BLaER1 treated with 17β-estradiol and CSF1 and Interleukin-3, amounts not matched to agents 10 nM and 100 nM (cell line): ENCODE measurements around the gene PDE11A.

Experiments used
- H3K27ac ChIP-seq, 11 experiments: shearing (Covaris generic); formaldehyde crosslinking; 2 replicates each; pipeline ENCODE4 v1.8.1; 2022
- H3K27me3 ChIP-seq, 11 experiments: shearing (Covaris generic); formaldehyde crosslinking; 2 replicates each; pipeline ENCODE4 v1.8.1; 2022
- H3K36me3 ChIP-seq, 11 experiments: shearing (Covaris generic); formaldehyde crosslinking; 2 replicates each; pipeline ENCODE4 v1.8.1; 2022
- H3K4me1 ChIP-seq, 10 experiments: shearing (Covaris generic); formaldehyde crosslinking; 2 replicates each; pipeline ENCODE4 v1.8.1; 2022
- H3K4me2 ChIP-seq, 11 experiments: shearing (Covaris generic); formaldehyde crosslinking; 2 replicates each; pipeline ENCODE4 v1.8.1; 2022
- H3K4me3 ChIP-seq, 10 experiments: shearing (Covaris generic); formaldehyde crosslinking; 2 replicates each; pipeline ENCODE4 v1.8.1; 2022
- H3K9ac ChIP-seq, 11 experiments: shearing (Covaris generic); formaldehyde crosslinking; 2 replicates each; pipeline ENCODE4 v1.8.1; 2022
- H3K9me3 ChIP-seq, 11 experiments: shearing (Covaris generic); formaldehyde crosslinking; replicated peaks in 1 of 11; 2 replicates each; pipeline ENCODE4 v1.8.1; 2022
- H4K20me1 ChIP-seq, 11 experiments: shearing (Covaris generic); formaldehyde crosslinking; 2 replicates each; pipeline ENCODE4 v1.8.1; 2022
- Cebpa-rat ChIP-seq, 11 experiments: shearing (Covaris generic); IDR thresholded peaks; 2 replicates each; pipeline ENCODE4 v1.8.1; 2022

PDE11A gene

GRCh38 chr2:177721087-177721486 is 351.5 kb downstream of the PDE11A start:
- Histone ChIP-seq H3K9me3 (no peaks in the 10 kb centered on the region), H3K9ac (no peak overlapping the region), H3K36me3 (no peaks in the 10 kb centered on the region), H3K4me2 (no peak overlapping the region), H3K27ac (no peak overlapping the region), H3K27me3 (no peaks in the 10 kb centered on the region), H3K4me1 (no peaks in the 10 kb centered on the region), H3K4me3 (no peak overlapping the region), H4K20me1 (no peaks in the 10 kb centered on the region)
- no peak for TF ChIP-seq Cebpa-rat (IDR thresholded peaks at IDR 0.05)

- Histone ChIP-seq H3K9me3 (no peaks in the 10 kb centered on the region), H3K4me1 (peaks cover 0 to 5% (median 0%) of the 10 kb centered on the region in 10 experiments; a peak in 1 of 20 replicates), H3K4me2 (no peak overlapping the region), H3K36me3 (no peaks in the 10 kb centered on the region), H3K27me3 (no peaks in the 10 kb centered on the region), H4K20me1 (no peaks in the 10 kb centered on the region), H3K27ac (no peak overlapping the region), H3K4me3 (no peak overlapping the region), H3K9ac (no peak overlapping the region)
- TF ChIP-seq Cebpa-rat (IDR thresholded peaks at IDR 0.05): no peak
Observed at GRCh38 chr2:177717831-177718618, 354.6 kb downstream of the PDE11A start.

GRCh38 chr2:177716484-177716883 is 356.1 kb downstream of the PDE11A start:
- Histone ChIP-seq H3K36me3 (no peaks in the 10 kb centered on the region), H4K20me1 (no peaks in the 10 kb centered on the region), H3K4me1 (peaks cover 0 to 5% (median 0%) of the 10 kb centered on the region in 10 experiments; a peak in 1 of 20 replicates), H3K4me3 (no peak overlapping the region), H3K9me3 (no peaks in the 10 kb centered on the region), H3K9ac (no peak overlapping the region), H3K4me2 (no peak overlapping the region), H3K27me3 (no peaks in the 10 kb centered on the region), H3K27ac (no peak overlapping the region)
- TF ChIP-seq Cebpa-rat (IDR thresholded peaks at IDR 0.05): no peak

GRCh38 chr2:177715771-177716170 is 356.8 kb downstream of the PDE11A start:
- Histone ChIP-seq H3K36me3 (no peaks in the 10 kb centered on the region), H3K9me3 (no peaks in the 10 kb centered on the region), H3K4me1 (peaks cover 0 to 5% (median 0%) of the 10 kb centered on the region in 10 experiments; a peak in 1 of 20 replicates), H3K4me2 (no peak overlapping the region), H3K27me3 (no peaks in the 10 kb centered on the region), H4K20me1 (no peaks in the 10 kb centered on the region), H3K27ac (no peak overlapping the region), H3K9ac (no peak overlapping the region), H3K4me3 (no peak overlapping the region)
- TF ChIP-seq Cebpa-rat (IDR thresholded peaks at IDR 0.05): no peak

- H3K9ac ChIP-seq: no peak overlapping the region
- H3K4me2 ChIP-seq: no peak overlapping the region
- TF ChIP-seq Cebpa-rat (IDR thresholded peaks at IDR 0.05): no peak
- no peak overlapping the region for H3K4me3 ChIP-seq
- no peaks in the 10 kb centered on the region for H4K20me1 ChIP-seq
- no peaks in the 10 kb centered on the region for H3K27me3 ChIP-seq
- H3K9me3 ChIP-seq: no peaks in the 10 kb centered on the region
- peaks cover 0 to 5% (median 0%) of the 10 kb centered on the region in 10 experiments; a peak in 1 of 20 replicates for H3K4me1 ChIP-seq
- no peaks in the 10 kb centered on the region for H3K36me3 ChIP-seq
- H3K27ac ChIP-seq: no peak overlapping the region
Observed at GRCh38 chr2:177714704-177715103, 357.9 kb downstream of the PDE11A start.

GRCh38 chr2:177712462-177712861 is 360.1 kb downstream of the PDE11A start:
- Histone ChIP-seq H3K27ac (no peak overlapping the region), H3K4me1 (peaks cover 0 to 5% (median 0%) of the 10 kb centered on the region in 10 experiments; a peak in 1 of 20 replicates), H3K27me3 (no peaks in the 10 kb centered on the region), H3K4me2 (no peak overlapping the region), H3K9ac (no peak overlapping the region), H4K20me1 (no peaks in the 10 kb centered on the region), H3K9me3 (no peaks in the 10 kb centered on the region), H3K4me3 (no peak overlapping the region), H3K36me3 (no peaks in the 10 kb centered on the region)
- no peak for TF ChIP-seq Cebpa-rat (IDR thresholded peaks at IDR 0.05)

- H3K4me3 ChIP-seq: no peak overlapping the region
- H3K27me3 ChIP-seq: no peaks in the 10 kb centered on the region
- no peaks in the 10 kb centered on the region for H3K36me3 ChIP-seq
- peaks cover 0 to 5% (median 0%) of the 10 kb centered on the region in 10 experiments; a peak in 1 of 20 replicates for H3K4me1 ChIP-seq
- TF ChIP-seq Cebpa-rat (IDR thresholded peaks at IDR 0.05): no peak
- H3K27ac ChIP-seq: no peak overlapping the region
- no peak overlapping the region for H3K9ac ChIP-seq
- no peaks in the 10 kb centered on the region for H3K9me3 ChIP-seq
- H3K4me2 ChIP-seq: no peak overlapping the region
- H4K20me1 ChIP-seq: no peaks in the 10 kb centered on the region
Observed at GRCh38 chr2:177711483-177712265, 360.9 kb downstream of the PDE11A start.

GRCh38 chr2:177710889-177711288 is 361.7 kb downstream of the PDE11A start:
- no peak for TF ChIP-seq Cebpa-rat (IDR thresholded peaks at IDR 0.05)

GRCh38 chr2:177709986-177710401 is 362.6 kb downstream of the PDE11A start:
- Histone ChIP-seq H3K9ac (no peak overlapping the region), H3K4me3 (no peak overlapping the region), H3K4me2 (no peak overlapping the region), H3K4me1 (peaks cover 0 to 5% (median 0%) of the 10 kb centered on the region in 10 experiments; a peak in 1 of 20 replicates), H3K9me3 (no peaks in the 10 kb centered on the region), H3K27me3 (no peaks in the 10 kb centered on the region), H4K20me1 (no peaks in the 10 kb centered on the region), H3K27ac (no peak overlapping the region), H3K36me3 (no peaks in the 10 kb centered on the region)
- no peak for TF ChIP-seq Cebpa-rat (IDR thresholded peaks at IDR 0.05)

More at GRCh38 chr2:177710889-177711288, 361.7 kb downstream of the PDE11A start:
- peaks cover 0 to 5% (median 0%) of the 10 kb centered on the region in 10 experiments; a peak in 1 of 20 replicates for H3K4me1 ChIP-seq
- no peak overlapping the region for H3K27ac ChIP-seq
- H4K20me1 ChIP-seq: no peaks in the 10 kb centered on the region
- no peaks in the 10 kb centered on the region for H3K27me3 ChIP-seq
- H3K9ac ChIP-seq: no peak overlapping the region
- H3K4me3 ChIP-seq: no peak overlapping the region
- no peak overlapping the region for H3K4me2 ChIP-seq
- no peaks in the 10 kb centered on the region for H3K36me3 ChIP-seq
- H3K9me3 ChIP-seq: no peaks in the 10 kb centered on the region
